ENCODE measurements around the gene PIGQ. TPM values are rescaled to one million over a fixed set of nuclear protein-coding genes. Genes with fewer than 3 reads are reported as not detected.

PIGQ gene
- total and polyA plus RNA-seq, 2 of the 8 experiments (the other 6 are each of a cell fraction or from before 2014, with no cell fraction given), result 36.0 to 49.2 TPM

GRCh38 chr16:576823-577201 is 7.0 kb downstream of the PIGQ start (continued):
- peak in 2 of 3 experiments; percentile 51 to 57; a peak in 3 of 4 replicates for TF ChIP-seq CTCF (IDR thresholded peaks at IDR 0.05; ENCODE audit: control extremely low read depth in 1 of 3, insufficient read depth in 1 of 3, low read depth in 1 of 3, low read length in 3 of 3)
- no peak for TF ChIP-seq USF2 (IDR thresholded peaks at IDR 0.05; ENCODE audit: low read length)
- no peak for TF ChIP-seq TBP (IDR thresholded peaks at IDR 0.05; ENCODE audit: low read depth, low read length)
- no peak for TF ChIP-seq KDM4A (IDR thresholded peaks at IDR 0.05; ENCODE audit: low read depth, low read length, severe bottlenecking)
- no peak for TF ChIP-seq POLR2A (IDR thresholded peaks at IDR 0.05; ENCODE audit: control extremely low read depth in 1 of 2, low read depth in 2 of 2, low read length in 2 of 2)
- TF ChIP-seq RFX5 (IDR thresholded peaks at IDR 0.05; ENCODE audit: borderline replicate concordance, low read depth, low read length), result no peak
- TF ChIP-seq CREB1 (IDR thresholded peaks at IDR 0.05), result no peak

All from H1 (cell line).